SH-SY5Y (cell line): Measurements from ENCODE around the gene RNF157.

Experiments
- GATA2 ChIP-seq: IDR thresholded peaks from 2 replicates; pipeline ENCODE4 v1.6.1; 2011; ENCODE audit warnings: mild to moderate bottlenecking, low read depth, low read length
- GATA3 ChIP-seq: IDR thresholded peaks from 2 replicates; pipeline ENCODE4 v1.6.1; 2011; ENCODE audit warnings: low read depth, mild to moderate bottlenecking, low read length, moderate library complexity

- TF ChIP-seq GATA2: no peak
- TF ChIP-seq GATA3: no peak
Measured at GRCh38 chr17:76151896-76152454, 88.3 kb downstream of the RNF157 start.
